Thyroid gland (tissue), 4 donors: Measurements from ENCODE around the gene GATA6. TPM values are rescaled to one million over a fixed set of nuclear protein-coding genes. Genes with fewer than 3 reads are reported as not detected.

Experiments
- DNase-seq, 2 donors: peaks; one replicate each; pipeline ENCODE4 v3.0.0-alpha.2; 2019
- H3K27ac ChIP-seq, 3 donors: fragments of 200-600 bp; sonication (generic); 1 replicate in 2 of 3; 2 replicates in 1 of 3; pipeline ENCODE4 v1.5.1; 2016 to 2019; ENCODE audit warnings: mild to moderate bottlenecking in 1 of 3, moderate library complexity in 1 of 3
- H3K27me3 ChIP-seq: fragments of 200-600 bp; sonication (generic); one replicate; pipeline ENCODE4 v1.5.1; 2019
- H3K36me3 ChIP-seq, 2 donors: fragments of 200-600 bp; sonication (generic); one replicate each; pipeline ENCODE4 v1.5.1; 2016 to 2019
- H3K4me1 ChIP-seq, 2 donors: fragments of 200-600 bp; sonication (generic); one replicate each; pipeline ENCODE4 v1.5.1; 2017 to 2019
- H3K4me3 ChIP-seq, 3 donors: fragments of 200-600 bp; sonication (generic); replicated peaks in 1 of 3; 1 replicate in 2 of 3; 2 replicates in 1 of 3; pipeline ENCODE4 v1.5.1; 2016; ENCODE audit warnings: mild to moderate bottlenecking in 1 of 3
- H3K9me3 ChIP-seq: fragments of 200-600 bp; sonication (generic); one replicate; pipeline ENCODE4 v1.5.1; 2017
- POLR2A ChIP-seq, 2 donors: fragments of 450-650 bp; IDR thresholded peaks; one replicate each; pipeline ENCODE4 v1.6.1; 2017; ENCODE audit warnings: antibody characterized with exemption in 2 of 2, mild to moderate bottlenecking in 2 of 2, moderate library complexity in 1 of 2
- WGBS, 2 donors: methylation state at CpG; one replicate each; pipeline ENCODE4 v1.1.5; 2017; 5-methylcytosine and 5-hydroxymethylcytosine counted together
- intact Hi-C: fragments of 100-400 bp; cut with DNase I; formaldehyde crosslinking; loops from one replicate; pipeline ENCODE4 v1.15.1; 2023
- total RNA-seq, 4 donors: library from RNA; depleted of rRNA; stranded (reverse); fragments of >200 nt; gene quantifications; one replicate each; pipeline ENCODE4 v1.2.3, GENCODE V29; 2016
- TF ChIP-seq, protein P1 (sequence below), 6 experiments: fragments of 200-600 bp in 3 of 6; fragments of 450-650 bp in 3 of 6; sonication (generic) in 3 of 6; IDR thresholded peaks; one replicate each; pipeline ENCODE4 v1.5.1; 2016 to 2019; ENCODE audit warnings: antibody characterized with exemption in 6 of 6, mild to moderate bottlenecking in 2 of 6, inconsistent platforms in 1 of 6, moderate library complexity in 1 of 6

Gene GATA6
- total RNA-seq, 4 donors from 2014 or later: 8.5 to 18.9 (median 15.1) TPM

DNA sequence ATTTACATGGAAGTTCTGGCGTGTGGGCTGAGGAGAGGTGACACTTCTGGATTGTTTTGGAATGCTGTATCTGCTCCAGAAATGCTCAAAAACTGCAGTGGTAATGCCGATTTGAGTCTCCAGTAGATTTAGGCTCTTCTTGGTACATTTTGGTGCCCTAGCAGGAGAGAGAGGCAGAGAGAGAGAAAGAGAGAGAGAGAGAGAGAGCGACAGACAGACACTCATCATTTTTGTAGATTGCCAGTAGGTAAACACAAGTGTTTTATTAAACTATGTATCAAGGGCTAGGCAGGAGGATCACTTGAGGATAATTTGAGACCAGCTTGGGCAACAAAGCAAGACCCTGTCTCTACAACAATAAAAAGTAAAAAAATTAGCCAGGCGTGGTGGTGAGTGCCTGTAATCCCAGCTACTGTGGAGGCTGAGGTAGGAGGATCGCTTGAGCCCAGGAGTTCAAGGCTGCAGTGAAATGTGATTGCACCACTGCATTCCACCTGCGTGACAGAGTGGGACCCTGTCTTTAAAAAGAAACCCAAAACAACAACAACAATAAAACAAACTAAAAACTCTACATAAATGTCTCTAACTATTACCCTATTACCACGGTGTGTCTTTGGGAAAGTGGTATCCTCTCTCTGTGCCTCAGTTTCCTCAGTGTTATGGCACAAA, 60.2 kb downstream of the GATA6 start:
- Histone ChIP-seq H3K27ac (no peak overlapping the region), H3K4me1 (peaks cover 0 to 9% of the 10 kb centered on the region in 2 donors), H3K9me3 (no peaks in the 10 kb centered on the region), H3K27me3 (no peaks in the 10 kb centered on the region), H3K36me3 (no peaks in the 10 kb centered on the region), H3K4me3 (no peak overlapping the region)
- TF ChIP-seq, protein P1, sequence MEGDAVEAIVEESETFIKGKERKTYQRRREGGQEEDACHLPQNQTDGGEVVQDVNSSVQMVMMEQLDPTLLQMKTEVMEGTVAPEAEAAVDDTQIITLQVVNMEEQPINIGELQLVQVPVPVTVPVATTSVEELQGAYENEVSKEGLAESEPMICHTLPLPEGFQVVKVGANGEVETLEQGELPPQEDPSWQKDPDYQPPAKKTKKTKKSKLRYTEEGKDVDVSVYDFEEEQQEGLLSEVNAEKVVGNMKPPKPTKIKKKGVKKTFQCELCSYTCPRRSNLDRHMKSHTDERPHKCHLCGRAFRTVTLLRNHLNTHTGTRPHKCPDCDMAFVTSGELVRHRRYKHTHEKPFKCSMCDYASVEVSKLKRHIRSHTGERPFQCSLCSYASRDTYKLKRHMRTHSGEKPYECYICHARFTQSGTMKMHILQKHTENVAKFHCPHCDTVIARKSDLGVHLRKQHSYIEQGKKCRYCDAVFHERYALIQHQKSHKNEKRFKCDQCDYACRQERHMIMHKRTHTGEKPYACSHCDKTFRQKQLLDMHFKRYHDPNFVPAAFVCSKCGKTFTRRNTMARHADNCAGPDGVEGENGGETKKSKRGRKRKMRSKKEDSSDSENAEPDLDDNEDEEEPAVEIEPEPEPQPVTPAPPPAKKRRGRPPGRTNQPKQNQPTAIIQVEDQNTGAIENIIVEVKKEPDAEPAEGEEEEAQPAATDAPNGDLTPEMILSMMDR (IDR thresholded peaks at IDR 0.05): no peak
- TF ChIP-seq POLR2A (IDR thresholded peaks at IDR 0.05): no peak
- 93 to 94% methylated on average over 7 of the region's 7 CpGs for WGBS, 2 donors
- DNase-seq: no peak
- intact Hi-C loops: no loop called here

DNA sequence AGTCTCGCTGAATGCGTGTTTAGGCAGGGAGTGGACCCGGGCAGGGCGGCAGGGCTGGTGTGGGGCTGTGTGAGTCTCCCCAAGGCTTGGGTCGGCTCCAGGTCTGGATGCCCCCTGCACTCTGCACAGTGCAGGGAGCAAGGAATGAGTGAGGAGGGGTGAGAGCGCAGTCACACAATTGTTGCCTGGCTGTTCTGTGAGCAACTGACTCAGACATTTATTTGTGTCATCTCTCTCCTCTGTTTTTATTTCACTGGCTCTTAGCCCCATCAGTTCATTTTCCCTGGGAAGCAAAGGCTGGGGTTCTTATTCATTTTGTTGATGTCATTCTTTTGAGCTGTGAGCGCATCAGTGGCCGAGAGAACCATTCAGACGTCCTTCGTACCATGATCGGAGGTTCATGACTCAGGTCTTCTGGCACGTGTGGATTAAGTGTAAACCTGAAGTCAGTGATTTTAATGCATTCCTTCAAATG, 61.1 kb downstream of the GATA6 start:
- DNase-seq: no peak
- TF ChIP-seq, protein P1 (IDR thresholded peaks at IDR 0.05): no peak
- no peak for TF ChIP-seq POLR2A (IDR thresholded peaks at IDR 0.05)
- WGBS, 2 donors: 90 to 94% methylated on average over 12 of the region's 12 CpGs
- no peaks in the 10 kb centered on the region for H3K27me3 ChIP-seq
- no peaks in the 10 kb centered on the region for H3K9me3 ChIP-seq
- no peaks in the 10 kb centered on the region for H3K36me3 ChIP-seq
- H3K4me1 ChIP-seq: peaks cover 0 to 9% of the 10 kb centered on the region in 2 donors
- no peak overlapping the region for H3K4me3 ChIP-seq
- intact Hi-C loops: no loop called here
- H3K27ac ChIP-seq: no peak overlapping the region

DNA sequence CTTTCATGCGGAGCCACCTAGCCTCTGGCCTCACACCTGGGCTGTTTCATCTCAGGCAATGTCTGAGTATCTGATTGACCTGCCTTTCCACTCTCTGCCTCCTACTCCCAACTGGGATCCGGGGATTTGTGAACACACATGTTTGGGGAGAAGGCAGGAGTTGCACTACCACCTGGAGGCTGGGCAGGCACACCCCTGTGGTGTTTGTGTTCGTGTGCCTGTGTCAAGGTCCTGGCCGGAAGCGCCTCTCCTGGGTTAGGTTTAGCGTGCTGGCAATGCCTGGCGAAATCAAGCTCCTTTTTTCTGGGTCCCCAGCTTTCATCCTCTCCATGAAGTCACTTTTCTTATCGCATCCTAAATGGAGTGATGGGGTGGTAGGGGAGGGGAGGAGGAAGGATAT, 63.9 kb downstream of the GATA6 start:
- WGBS, 2 donors: 78 to 83% methylated on average over 8 of the region's 8 CpGs
- no peak overlapping the region for H3K27ac ChIP-seq
- no peak overlapping the region for H3K4me3 ChIP-seq
- no peak for TF ChIP-seq POLR2A (IDR thresholded peaks at IDR 0.05)
- TF ChIP-seq, protein P1 (IDR thresholded peaks at IDR 0.05): no peak
- H3K9me3 ChIP-seq: no peaks in the 10 kb centered on the region
- intact Hi-C loops: no loop called here
- H3K4me1 ChIP-seq: no peaks in the 10 kb centered on the region
- no peaks in the 10 kb centered on the region for H3K36me3 ChIP-seq
- DNase-seq: no peak
- no peaks in the 10 kb centered on the region for H3K27me3 ChIP-seq

DNA sequence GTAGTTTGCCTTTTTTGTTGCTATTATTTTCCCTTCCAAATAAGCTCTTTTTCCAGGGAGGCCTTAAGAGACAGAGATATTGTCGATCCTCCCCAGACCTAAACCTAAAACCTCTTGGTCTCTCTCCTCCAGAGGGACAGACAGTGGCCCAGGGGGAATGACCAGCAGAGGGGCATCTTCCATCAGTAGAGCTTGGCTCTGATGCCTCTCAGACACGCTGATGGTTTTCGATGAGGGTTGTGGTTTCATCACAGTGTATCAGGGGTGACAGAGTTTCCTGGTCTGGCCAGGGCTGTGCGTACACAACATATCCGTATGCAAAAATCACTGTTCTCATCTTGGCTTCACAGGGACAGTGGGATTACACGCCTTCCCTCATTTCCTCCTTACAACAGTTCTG, 68.6 kb downstream of the GATA6 start:
- TF ChIP-seq, protein P1 (IDR thresholded peaks at IDR 0.05): no peak
- no peak for TF ChIP-seq POLR2A (IDR thresholded peaks at IDR 0.05)
- intact Hi-C loops: no loop called here
- WGBS, 2 donors: 87 to 93% methylated on average over 6 of the region's 6 CpGs

DNA sequence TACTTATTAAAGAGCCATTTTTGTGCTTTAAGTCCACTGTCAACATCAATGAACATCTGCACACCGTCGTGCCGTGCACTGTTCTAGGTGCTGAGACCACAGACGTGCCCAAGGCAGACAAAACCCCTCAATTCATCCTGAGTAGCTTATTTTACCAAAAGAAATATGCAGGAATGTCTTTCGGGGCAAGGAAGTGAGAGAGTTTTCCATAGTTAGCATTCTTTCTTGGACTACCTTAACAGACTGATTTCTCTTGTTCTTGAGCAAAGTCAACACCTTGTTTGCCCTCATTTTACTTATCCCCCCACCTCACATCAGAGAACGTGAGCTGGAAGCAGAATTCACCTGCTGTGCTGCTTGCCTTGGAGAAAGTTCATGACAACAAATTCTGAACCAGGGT, 69.3 kb downstream of the GATA6 start:
- no peak for DNase-seq
- Histone ChIP-seq H3K4me3 (no peak overlapping the region), H3K4me1 (no peaks in the 10 kb centered on the region), H3K27ac (no peak overlapping the region), H3K27me3 (no peaks in the 10 kb centered on the region), H3K9me3 (no peaks in the 10 kb centered on the region), H3K36me3 (no peaks in the 10 kb centered on the region)
- intact Hi-C loops: no loop called here
- 69 to 74% methylated on average over 6 of the region's 6 CpGs for WGBS, 2 donors
- TF ChIP-seq, protein P1 (IDR thresholded peaks at IDR 0.05): no peak
- TF ChIP-seq POLR2A (IDR thresholded peaks at IDR 0.05): no peak

More for the DNA sequence above, 68.6 kb downstream of the GATA6 start:
- H3K27me3 ChIP-seq: no peaks in the 10 kb centered on the region
- H3K36me3 ChIP-seq: no peaks in the 10 kb centered on the region
- no peak for DNase-seq
- no peak overlapping the region for H3K27ac ChIP-seq
- no peaks in the 10 kb centered on the region for H3K4me1 ChIP-seq
- no peak overlapping the region for H3K4me3 ChIP-seq
- H3K9me3 ChIP-seq: no peaks in the 10 kb centered on the region
